ENCODE measurements around the gene ZCCHC7.

Gene ZCCHC7

GRCh38 chr9:37341704-37342103 lies 221.3 kb downstream of the ZCCHC7 start:
- no peak for DNase-seq

- no peak for DNase-seq
These were observed 222.1 kb downstream of the ZCCHC7 start for GRCh38 chr9:37342493-37342892.

GRCh38 chr9:37342895-37343294 lies 222.5 kb downstream of the ZCCHC7 start:
- DNase-seq, result no peak

- DNase-seq, result no peak
These were observed 223.3 kb downstream of the ZCCHC7 start for GRCh38 chr9:37343724-37344123.

GRCh38 chr9:37345038-37345437 lies 224.7 kb downstream of the ZCCHC7 start:
- no peak for DNase-seq

GRCh38 chr9:37348917-37349316 lies 228.5 kb downstream of the ZCCHC7 start:
- no peak for DNase-seq

- no peak for DNase-seq
These were observed 230.3 kb downstream of the ZCCHC7 start for GRCh38 chr9:37350486-37351190.

- no peak for DNase-seq
These were observed 233.4 kb downstream of the ZCCHC7 start for GRCh38 chr9:37353791-37354190.

- DNase-seq, result no peak
These were observed 242.1 kb downstream of the ZCCHC7 start for GRCh38 chr9:37362430-37362829.

- DNase-seq, result no peak
These were observed 242.8 kb downstream of the ZCCHC7 start for GRCh38 chr9:37363124-37363523.

- DNase-seq, result no peak
These were observed 243.8 kb downstream of the ZCCHC7 start for GRCh38 chr9:37364136-37364535.

- DNase-seq, result peak in 1 of 14 donors; percentile 0
These were observed 244.5 kb downstream of the ZCCHC7 start for GRCh38 chr9:37364751-37365360.

- DNase-seq, result no peak
These were observed 249.3 kb downstream of the ZCCHC7 start for GRCh38 chr9:37369671-37370070.

GRCh38 chr9:37370282-37370681 lies 249.9 kb downstream of the ZCCHC7 start:
- DNase-seq, result no peak

- DNase-seq, result no peak
These were observed 250.7 kb downstream of the ZCCHC7 start for GRCh38 chr9:37370968-37371563.

- no peak for DNase-seq
These were observed 251.4 kb downstream of the ZCCHC7 start for GRCh38 chr9:37371565-37372464.

- DNase-seq, result no peak
These were observed 252.5 kb downstream of the ZCCHC7 start for GRCh38 chr9:37372839-37373238.

- no peak for DNase-seq
These were observed 253.2 kb downstream of the ZCCHC7 start for GRCh38 chr9:37373621-37374020.

GRCh38 chr9:37374892-37375291 lies 254.5 kb downstream of the ZCCHC7 start:
- no peak for DNase-seq

GRCh38 chr9:37377688-37378612 lies 257.6 kb downstream of the ZCCHC7 start:
- DNase-seq, result no peak

- DNase-seq, result no peak
These were observed 258.2 kb downstream of the ZCCHC7 start for GRCh38 chr9:37378613-37379004.

- DNase-seq, result no peak
These were observed 259.5 kb downstream of the ZCCHC7 start for GRCh38 chr9:37379835-37380234.

Data from C1 segment of cervical spinal cord (tissue), 14 donors.